ENCODE results near the gene SEC61G.
A peak's percentile ranks its signal among the peaks of the same experiment; 100 is the strongest.

The SEC61G gene

GRCh38 chr7:54712820-54713219 lies 46.2 kb downstream of the SEC61G start:
- DNase-seq: no peak
- no peak overlapping the region for H3K27ac ChIP-seq
- no peak overlapping the region for H3K4me3 ChIP-seq (ENCODE audit: low read depth, low read length)
- no peaks in the 10 kb centered on the region for H3K27me3 ChIP-seq (replicated peaks)
- in situ Hi-C loops (cut with HindIII; ENCODE audit: low pct_ligation_motif_present, low sequenced_read_pairs): no loop called here
- no peaks in the 10 kb centered on the region for H3K36me3 ChIP-seq (replicated peaks)
- TF ChIP-seq, protein P1, sequence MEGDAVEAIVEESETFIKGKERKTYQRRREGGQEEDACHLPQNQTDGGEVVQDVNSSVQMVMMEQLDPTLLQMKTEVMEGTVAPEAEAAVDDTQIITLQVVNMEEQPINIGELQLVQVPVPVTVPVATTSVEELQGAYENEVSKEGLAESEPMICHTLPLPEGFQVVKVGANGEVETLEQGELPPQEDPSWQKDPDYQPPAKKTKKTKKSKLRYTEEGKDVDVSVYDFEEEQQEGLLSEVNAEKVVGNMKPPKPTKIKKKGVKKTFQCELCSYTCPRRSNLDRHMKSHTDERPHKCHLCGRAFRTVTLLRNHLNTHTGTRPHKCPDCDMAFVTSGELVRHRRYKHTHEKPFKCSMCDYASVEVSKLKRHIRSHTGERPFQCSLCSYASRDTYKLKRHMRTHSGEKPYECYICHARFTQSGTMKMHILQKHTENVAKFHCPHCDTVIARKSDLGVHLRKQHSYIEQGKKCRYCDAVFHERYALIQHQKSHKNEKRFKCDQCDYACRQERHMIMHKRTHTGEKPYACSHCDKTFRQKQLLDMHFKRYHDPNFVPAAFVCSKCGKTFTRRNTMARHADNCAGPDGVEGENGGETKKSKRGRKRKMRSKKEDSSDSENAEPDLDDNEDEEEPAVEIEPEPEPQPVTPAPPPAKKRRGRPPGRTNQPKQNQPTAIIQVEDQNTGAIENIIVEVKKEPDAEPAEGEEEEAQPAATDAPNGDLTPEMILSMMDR (IDR thresholded peaks at IDR 0.05; ENCODE audit: low read depth, low read length, missing control alignments): no peak

DNA sequence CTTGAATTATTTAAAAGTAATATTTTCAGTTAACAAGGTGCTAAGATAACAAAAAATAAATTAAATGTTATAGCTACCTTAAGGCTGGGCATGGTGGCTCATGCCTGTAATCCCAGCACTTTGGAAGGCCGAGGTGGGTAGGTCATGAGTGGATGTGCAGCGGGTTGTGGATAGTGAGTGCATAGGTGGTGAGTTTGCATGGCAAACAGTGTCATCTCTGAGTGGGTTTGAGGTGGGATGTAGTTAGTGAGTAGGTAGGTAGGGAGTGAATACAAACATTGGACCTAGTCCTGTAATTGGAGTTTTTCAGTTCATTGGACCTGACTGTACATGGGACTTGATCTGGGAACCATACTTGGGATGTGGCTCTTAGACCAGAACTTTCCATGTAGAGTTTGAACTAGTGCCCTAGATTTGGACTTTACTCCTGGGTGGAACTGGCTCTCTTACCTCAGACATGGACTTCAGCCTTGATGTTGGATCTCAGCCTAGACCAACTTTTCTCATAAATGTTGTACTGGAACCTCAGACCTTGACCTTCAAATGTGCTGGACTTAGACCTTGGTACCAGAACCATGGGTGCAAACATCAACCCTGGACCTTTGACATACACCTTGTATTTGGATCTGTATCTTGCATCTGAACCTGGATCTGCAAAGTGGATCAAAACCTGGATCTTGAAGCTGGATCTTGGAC lies 47.0 kb downstream of the SEC61G start:
- H3K27ac ChIP-seq: no peak overlapping the region
- no peaks in the 10 kb centered on the region for H3K36me3 ChIP-seq (replicated peaks)
- H3K27me3 ChIP-seq (replicated peaks): no peaks in the 10 kb centered on the region
- TF ChIP-seq, protein P1 (IDR thresholded peaks at IDR 0.05; ENCODE audit: low read depth, low read length, missing control alignments): no peak
- H3K4me3 ChIP-seq (ENCODE audit: low read depth, low read length): no peak overlapping the region
- DNase-seq: no peak
- in situ Hi-C loops (cut with HindIII; ENCODE audit: low pct_ligation_motif_present, low sequenced_read_pairs): no loop called here

- Histone ChIP-seq H3K36me3 (replicated peaks) (no peaks in the 10 kb centered on the region), H3K27me3 (replicated peaks) (no peaks in the 10 kb centered on the region), H3K4me3 (ENCODE audit: low read depth, low read length) (no peak overlapping the region), H3K27ac (no peak overlapping the region)
- no peak for DNase-seq
- in situ Hi-C loops (cut with HindIII; ENCODE audit: low pct_ligation_motif_present, low sequenced_read_pairs): no loop called here
- TF ChIP-seq, protein P1 (IDR thresholded peaks at IDR 0.05; ENCODE audit: low read depth, low read length, missing control alignments): no peak
These were observed 49.7 kb downstream of the SEC61G start for GRCh38 chr7:54709283-54709682.

GRCh38 chr7:54705436-54705835 lies 53.6 kb downstream of the SEC61G start:
- peak; percentile 31 for DNase-seq
- Histone ChIP-seq H3K4me3 (ENCODE audit: low read depth, low read length) (no peak overlapping the region), H3K27ac (no peak overlapping the region), H3K36me3 (replicated peaks) (no peaks in the 10 kb centered on the region), H3K27me3 (replicated peaks) (no peaks in the 10 kb centered on the region)
- in situ Hi-C loops (cut with HindIII; ENCODE audit: low pct_ligation_motif_present, low sequenced_read_pairs): no loop called here
- TF ChIP-seq, protein P1 (IDR thresholded peaks at IDR 0.05; ENCODE audit: low read depth, low read length, missing control alignments): no peak

GRCh38 chr7:54704851-54705250 lies 54.2 kb downstream of the SEC61G start:
- DNase-seq: no peak
- in situ Hi-C loops (cut with HindIII; ENCODE audit: low pct_ligation_motif_present, low sequenced_read_pairs): no loop called here
- no peaks in the 10 kb centered on the region for H3K36me3 ChIP-seq (replicated peaks)
- H3K27me3 ChIP-seq (replicated peaks): no peaks in the 10 kb centered on the region
- no peak overlapping the region for H3K4me3 ChIP-seq (ENCODE audit: low read depth, low read length)
- TF ChIP-seq, protein P1 (IDR thresholded peaks at IDR 0.05; ENCODE audit: low read depth, low read length, missing control alignments): no peak
- no peak overlapping the region for H3K27ac ChIP-seq

Data from brain microvascular endothelial cell (primary cell).